Gastroesophageal sphincter (tissue), 3 donors: ENCODE data around the gene CDK8.

Experiments
- CTCF ChIP-seq, 4 experiments: fragments of 200-600 bp in 2 of 4; fragments of 450-650 bp in 2 of 4; sonication (generic) in 1 of 4; IDR thresholded peaks; one replicate each; pipeline ENCODE4 v1.5.1; 2017 to 2019; ENCODE audit warnings: antibody characterized with exemption in 4 of 4, mild to moderate bottlenecking in 2 of 4, moderate library complexity in 2 of 4
- EP300 ChIP-seq: sonication (generic); formaldehyde crosslinking; IDR thresholded peaks from one replicate; pipeline ENCODE4 v1.6.1; 2017; ENCODE audit warnings: antibody characterized with exemption, mild to moderate bottlenecking
- POLR2A ChIP-seq, 2 donors: fragments of 450-650 bp; IDR thresholded peaks; one replicate each; pipeline ENCODE4 v1.6.1; 2017; ENCODE audit warnings: antibody characterized with exemption in 2 of 2, mild to moderate bottlenecking in 2 of 2, moderate library complexity in 1 of 2
- POLR2AphosphoS5 ChIP-seq: sonication (generic); formaldehyde crosslinking; IDR thresholded peaks from one replicate; pipeline ENCODE4 v1.6.1; 2017; ENCODE audit warnings: antibody characterized with exemption

GRCh38 chr13:26272621-26273020, 18.7 kb downstream of the CDK8 start:
- TF ChIP-seq CTCF (IDR thresholded peaks at IDR 0.05) (no peak), POLR2A (IDR thresholded peaks at IDR 0.05) (no peak), EP300 (no peak), POLR2AphosphoS5 (no peak)
